GOT3 (cell line): ENCODE data around the gene ANAPC4.
"Not testable (repeated sequence)": the region's sequence is repeated elsewhere in the genome, so short reads cannot be mapped to it uniquely, and the experiment has no call there.

Source experiments
- DNase-seq: peaks from one replicate; lab custom pipeline; 2025; ENCODE audit warnings: mixed read lengths; lab: John Stamatoyannopoulos, UW

The ANAPC4 gene, protein sequence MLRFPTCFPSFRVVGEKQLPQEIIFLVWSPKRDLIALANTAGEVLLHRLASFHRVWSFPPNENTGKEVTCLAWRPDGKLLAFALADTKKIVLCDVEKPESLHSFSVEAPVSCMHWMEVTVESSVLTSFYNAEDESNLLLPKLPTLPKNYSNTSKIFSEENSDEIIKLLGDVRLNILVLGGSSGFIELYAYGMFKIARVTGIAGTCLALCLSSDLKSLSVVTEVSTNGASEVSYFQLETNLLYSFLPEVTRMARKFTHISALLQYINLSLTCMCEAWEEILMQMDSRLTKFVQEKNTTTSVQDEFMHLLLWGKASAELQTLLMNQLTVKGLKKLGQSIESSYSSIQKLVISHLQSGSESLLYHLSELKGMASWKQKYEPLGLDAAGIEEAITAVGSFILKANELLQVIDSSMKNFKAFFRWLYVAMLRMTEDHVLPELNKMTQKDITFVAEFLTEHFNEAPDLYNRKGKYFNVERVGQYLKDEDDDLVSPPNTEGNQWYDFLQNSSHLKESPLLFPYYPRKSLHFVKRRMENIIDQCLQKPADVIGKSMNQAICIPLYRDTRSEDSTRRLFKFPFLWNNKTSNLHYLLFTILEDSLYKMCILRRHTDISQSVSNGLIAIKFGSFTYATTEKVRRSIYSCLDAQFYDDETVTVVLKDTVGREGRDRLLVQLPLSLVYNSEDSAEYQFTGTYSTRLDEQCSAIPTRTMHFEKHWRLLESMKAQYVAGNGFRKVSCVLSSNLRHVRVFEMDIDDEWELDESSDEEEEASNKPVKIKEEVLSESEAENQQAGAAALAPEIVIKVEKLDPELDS

GRCh38 chr4:25376754-25377571 lies at the start of gene ANAPC4:
ANAPC4 (plus strand) TSS chr4:25377263; CDS start chr4:25377428, 165 bp downstream.
- DNase-seq, result peak; percentile 86

DNA sequence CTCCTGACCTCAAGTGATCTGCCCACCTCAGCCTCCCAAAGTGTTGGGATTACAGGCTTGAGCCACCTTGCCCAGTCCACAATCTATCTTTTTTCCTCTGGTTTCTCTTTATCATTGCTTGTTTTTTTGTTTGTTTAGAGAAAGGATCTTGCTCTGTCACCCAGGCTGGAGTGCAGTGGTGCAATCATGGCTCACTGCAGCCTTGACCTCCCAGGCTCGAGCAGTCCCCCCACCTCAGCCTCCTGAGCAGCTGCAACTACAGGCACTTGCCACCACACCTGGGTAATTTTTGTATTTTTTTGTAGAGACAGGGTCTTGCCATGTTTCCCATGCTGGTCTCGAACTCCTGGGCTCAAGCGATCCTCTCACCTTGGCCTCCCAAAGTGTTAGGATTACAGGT lies 48.6 kb upstream of the ANAPC4 start:
- not testable (repeated sequence) for DNase-seq

DNA sequence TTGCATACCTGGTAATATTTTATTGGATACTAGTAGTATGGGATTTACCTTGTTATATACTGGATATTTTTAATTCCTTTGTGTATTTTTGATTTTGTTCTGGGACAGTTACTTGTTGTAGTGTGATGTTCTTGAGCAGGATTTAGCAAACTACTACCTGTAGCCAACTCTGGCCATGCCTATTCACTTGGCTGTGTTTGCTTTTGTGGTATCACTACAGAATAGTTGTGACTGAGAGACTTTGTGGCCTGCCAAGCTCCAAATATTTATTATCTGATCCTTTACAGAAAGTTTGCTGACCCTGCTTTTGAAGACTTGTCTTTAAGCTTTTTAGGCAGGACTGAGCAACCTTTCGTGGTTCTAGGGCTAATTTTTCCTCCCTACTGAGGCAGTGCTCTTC lies 46.7 kb upstream of the ANAPC4 start:
- DNase-seq, result no peak

- DNase-seq, result no peak
Observed at GRCh38 chr4:25330905-25331808, 45.9 kb upstream of the ANAPC4 start.

DNA sequence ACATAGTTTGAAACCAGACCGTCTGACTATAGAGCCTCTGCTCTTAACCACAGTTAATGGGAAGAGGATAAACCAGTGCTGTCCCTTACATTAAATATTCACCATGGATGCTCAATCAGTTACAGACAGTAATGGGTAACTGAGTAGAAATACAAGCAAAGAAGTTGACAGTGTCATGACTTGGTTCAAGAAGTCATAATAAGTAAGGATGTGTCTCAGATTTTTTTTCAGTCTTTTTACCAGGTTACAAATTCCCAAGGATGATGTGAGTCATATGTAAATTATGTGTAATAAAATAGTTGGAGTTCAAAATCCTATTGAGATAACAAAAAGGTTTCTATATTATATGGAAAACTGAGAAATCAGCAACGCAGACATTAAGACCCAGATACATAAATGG lies 33.4 kb upstream of the ANAPC4 start:
- DNase-seq, result no peak

DNA sequence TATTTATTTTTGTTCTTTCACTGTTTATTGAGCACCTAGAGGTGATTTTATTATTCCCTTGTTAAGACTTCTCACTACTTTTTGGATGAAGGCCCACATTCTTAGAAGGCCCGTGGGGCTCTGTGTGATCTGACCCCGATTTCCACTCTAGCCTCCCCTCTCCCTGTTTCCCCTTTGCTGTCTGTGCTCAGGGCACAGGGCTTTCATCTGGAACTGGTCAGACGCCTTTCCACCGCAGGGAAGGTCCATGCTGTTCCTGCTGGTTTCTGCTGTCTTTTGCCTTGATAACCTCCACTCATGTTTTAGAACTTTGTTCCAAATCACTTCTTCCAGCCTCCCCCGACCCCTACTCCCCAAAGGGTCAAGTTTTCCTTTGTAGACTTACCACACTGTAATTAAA lies 31.3 kb upstream of the ANAPC4 start:
- DNase-seq, result no peak

DNA sequence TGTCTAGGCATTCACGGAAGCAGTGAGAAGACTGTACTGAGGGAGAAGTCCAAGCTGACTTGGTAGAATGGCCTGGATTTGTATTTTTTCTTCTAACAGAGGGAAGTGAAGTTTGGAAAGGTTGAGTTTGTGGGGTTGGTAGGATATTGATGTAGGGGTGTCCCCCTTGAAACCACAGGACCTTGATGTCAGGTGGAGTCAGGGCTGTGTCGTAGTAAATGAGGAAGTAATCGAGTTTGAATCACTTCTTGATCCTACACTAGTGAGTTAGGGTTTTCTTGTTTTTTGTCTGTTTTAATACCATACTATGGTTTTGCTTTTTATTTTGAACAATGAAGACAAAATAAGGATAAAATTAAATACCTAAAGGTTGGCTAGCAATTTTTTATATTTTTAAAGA lies 30.1 kb upstream of the ANAPC4 start:
- no peak for DNase-seq

- no peak for DNase-seq
Observed at GRCh38 chr4:25347473-25347872, 29.6 kb upstream of the ANAPC4 start.

- DNase-seq, result no peak
Observed at GRCh38 chr4:25347971-25348370, 29.1 kb upstream of the ANAPC4 start.

DNA sequence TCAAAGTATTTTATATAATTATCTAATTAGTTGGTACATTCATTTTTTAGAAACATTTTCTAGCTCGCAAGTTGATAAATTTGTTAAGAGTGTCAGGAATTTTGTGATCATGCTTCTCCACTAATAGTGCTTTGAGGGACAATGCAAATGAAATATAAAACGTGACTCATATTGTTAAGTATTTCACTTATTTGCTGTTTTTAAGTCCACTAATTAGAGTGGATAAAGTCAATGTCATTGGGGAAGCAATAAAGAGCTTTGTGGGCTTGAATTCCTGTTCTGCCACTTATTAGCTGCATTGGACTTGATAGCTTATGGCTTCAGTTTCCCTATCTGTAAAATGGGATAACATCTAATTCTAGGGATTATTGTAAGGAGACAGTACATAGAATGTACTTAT lies 26.5 kb upstream of the ANAPC4 start:
- no peak for DNase-seq

- DNase-seq, result no peak
Observed at GRCh38 chr4:25351777-25352416, 25.2 kb upstream of the ANAPC4 start.

GRCh38 chr4:25356068-25356467 lies 21.0 kb upstream of the ANAPC4 start:
- DNase-seq, result no peak

DNA sequence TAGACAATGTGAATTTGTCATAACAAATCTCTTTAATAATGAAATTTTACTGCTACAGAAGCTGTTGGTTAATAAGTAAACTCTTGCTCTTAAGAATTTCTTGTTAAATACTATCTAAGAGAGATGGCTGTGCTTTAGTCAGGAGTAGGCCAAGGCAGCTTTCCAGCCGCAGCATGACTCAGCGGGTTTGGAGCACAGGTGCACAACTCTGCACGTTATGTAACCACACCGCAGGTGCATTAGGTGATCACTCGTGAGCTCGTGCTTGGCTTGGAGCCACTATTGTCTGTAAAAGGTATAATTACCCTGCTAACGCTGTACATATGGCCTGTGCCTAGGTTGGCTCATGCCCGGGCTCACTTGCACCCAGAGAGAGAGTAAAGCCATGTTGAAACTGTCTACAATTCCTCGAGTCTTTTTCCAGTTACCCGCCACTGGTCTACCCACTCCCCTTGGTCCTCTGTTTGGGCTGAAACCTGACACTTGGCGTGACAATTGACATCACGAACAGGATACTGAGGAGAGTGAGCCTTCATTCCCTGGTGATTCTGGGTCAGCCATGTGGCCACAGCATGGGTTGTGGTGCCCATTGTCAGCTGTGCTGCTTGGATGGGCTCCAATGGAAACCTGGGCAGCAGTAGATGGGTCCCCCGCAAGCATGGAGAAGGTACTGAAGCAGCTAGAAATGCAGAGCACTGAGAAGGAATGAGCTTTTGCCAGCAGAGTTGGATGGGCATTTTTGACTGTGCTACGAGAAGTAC lies 18.4 kb upstream of the ANAPC4 start:
- DNase-seq, result no peak

DNA sequence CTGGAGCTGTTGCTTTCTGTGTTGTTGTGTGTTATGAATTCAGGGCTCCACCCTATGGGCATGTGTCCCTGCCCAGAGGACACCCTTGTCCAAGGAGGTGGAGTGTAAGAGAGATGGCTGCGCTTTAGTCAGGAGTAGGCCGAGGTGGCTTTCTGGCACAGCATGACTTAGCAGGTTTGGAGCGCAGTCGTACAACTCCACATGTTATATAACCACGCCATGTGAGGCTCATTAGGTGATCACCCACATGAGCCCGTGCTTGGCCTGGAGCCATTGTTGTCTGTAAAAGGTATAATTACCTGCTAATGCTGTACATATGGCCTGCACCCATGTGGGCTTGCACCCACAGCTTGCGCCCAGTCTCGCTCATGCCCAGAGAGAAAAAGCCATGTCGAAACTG lies 15.8 kb upstream of the ANAPC4 start:
- DNase-seq, result no peak

GRCh38 chr4:25367004-25367621 lies 9.9 kb upstream of the ANAPC4 start:
- no peak for DNase-seq

- no peak for DNase-seq
Observed at GRCh38 chr4:25367877-25368276, 9.2 kb upstream of the ANAPC4 start.

- no peak for DNase-seq
Observed at GRCh38 chr4:25368315-25368714, 8.7 kb upstream of the ANAPC4 start.

DNA sequence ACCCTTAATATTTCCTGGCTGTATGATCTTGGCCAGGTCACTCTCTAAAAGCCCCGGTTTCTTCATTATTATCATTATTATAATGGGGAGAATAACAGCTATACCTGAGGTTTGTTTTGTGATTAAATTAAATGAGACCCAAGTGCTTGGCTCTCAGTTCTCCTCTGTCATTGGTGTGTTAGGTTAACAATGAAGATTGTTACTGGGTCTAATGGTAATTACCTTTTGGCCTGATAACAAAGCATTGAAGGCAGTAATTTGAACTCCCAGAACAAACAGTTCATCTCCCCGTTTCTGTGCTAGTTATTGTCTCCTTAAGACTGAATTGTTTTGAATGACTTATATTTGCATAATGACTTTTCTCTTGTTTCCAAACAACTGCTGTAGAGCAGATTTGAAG lies 6.8 kb upstream of the ANAPC4 start:
- no peak for DNase-seq

- DNase-seq, result not testable (repeated sequence)
Observed at GRCh38 chr4:25372549-25372948, 4.5 kb upstream of the ANAPC4 start.
